ENCODE data around the gene CRYM. TPM values are rescaled to one million over a fixed set of nuclear protein-coding genes. Genes with fewer than 3 reads are reported as not detected.
A peak's percentile ranks its signal among the peaks of the same experiment; 100 is the strongest.

Gene CRYM
- total RNA-seq, 1 experiment from 2014 or later = not detected

DNA sequence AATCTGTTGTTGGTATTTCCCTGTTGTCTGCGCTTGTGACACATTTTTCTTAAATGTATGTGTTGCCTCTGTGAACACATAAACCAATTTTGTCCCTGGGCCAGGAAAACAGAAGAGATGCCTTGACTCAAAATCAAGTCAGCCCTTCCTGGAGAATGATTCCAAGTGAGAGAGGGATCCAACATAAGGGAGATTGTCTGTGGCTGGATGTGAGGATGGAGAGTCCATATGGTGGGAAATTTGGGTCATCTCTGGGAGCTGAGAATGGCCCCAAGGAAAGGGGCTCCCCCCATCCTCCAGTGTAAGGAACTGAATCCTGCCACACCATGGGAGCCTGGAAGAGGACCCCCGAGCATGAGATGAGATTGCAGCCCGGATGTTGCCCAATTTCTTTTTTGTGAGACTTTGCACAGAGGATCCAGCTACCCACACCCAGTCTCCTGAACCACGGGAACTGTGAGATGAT is 13.5 kb downstream of the CRYM start:
- no peaks in the 10 kb centered on the region for H3K27me3 ChIP-seq (replicated peaks; ENCODE audit: insufficient read depth, low read depth, low read length, poor library complexity)
- CTCF ChIA-PET = no interaction called here
- H3K4me3 ChIP-seq (ENCODE audit: low read depth, low read length, poor library complexity, severe bottlenecking) = no peak overlapping the region
- no peaks in the 10 kb centered on the region for H3K36me3 ChIP-seq (ENCODE audit: insufficient read depth, low read length, poor library complexity, severe bottlenecking)
- no peak for DNase-seq (ENCODE audit: low spot score)
- BruUV-seq (replicated peaks) = no TSS peak
- intact Hi-C loops (cut with micrococcal nuclease; ENCODE audit: unreplicated experiment) = no loop called here
- peaks cover 10% of the 10 kb centered on the region for H3K4me1 ChIP-seq (ENCODE audit: insufficient read depth, low read length, poor library complexity, severe bottlenecking)
- POLR2A ChIA-PET (ENCODE audit: low non-redundant PET) = no interaction called here
- H3K9me3 ChIP-seq (ENCODE audit: low read depth, low read length, poor library complexity, severe bottlenecking) = no peaks in the 10 kb centered on the region
- no peak overlapping the region for H3K27ac ChIP-seq (ENCODE audit: low read depth, low read length, poor library complexity, severe bottlenecking)
- TF ChIP-seq, protein P1, sequence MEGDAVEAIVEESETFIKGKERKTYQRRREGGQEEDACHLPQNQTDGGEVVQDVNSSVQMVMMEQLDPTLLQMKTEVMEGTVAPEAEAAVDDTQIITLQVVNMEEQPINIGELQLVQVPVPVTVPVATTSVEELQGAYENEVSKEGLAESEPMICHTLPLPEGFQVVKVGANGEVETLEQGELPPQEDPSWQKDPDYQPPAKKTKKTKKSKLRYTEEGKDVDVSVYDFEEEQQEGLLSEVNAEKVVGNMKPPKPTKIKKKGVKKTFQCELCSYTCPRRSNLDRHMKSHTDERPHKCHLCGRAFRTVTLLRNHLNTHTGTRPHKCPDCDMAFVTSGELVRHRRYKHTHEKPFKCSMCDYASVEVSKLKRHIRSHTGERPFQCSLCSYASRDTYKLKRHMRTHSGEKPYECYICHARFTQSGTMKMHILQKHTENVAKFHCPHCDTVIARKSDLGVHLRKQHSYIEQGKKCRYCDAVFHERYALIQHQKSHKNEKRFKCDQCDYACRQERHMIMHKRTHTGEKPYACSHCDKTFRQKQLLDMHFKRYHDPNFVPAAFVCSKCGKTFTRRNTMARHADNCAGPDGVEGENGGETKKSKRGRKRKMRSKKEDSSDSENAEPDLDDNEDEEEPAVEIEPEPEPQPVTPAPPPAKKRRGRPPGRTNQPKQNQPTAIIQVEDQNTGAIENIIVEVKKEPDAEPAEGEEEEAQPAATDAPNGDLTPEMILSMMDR (conservative IDR thresholded peaks at IDR 0.05; ENCODE audit: low read depth, low read length) = no peak
- TF ChIP-seq EZH2 (IDR thresholded peaks at IDR 0.05; ENCODE audit: borderline replicate concordance, low read depth, low read length, poor library complexity, severe bottlenecking) = no peak

GRCh38 chr16:21263640-21264570 is 14.2 kb downstream of the CRYM start:
- H3K9me3 ChIP-seq (ENCODE audit: low read depth, low read length, poor library complexity, severe bottlenecking) = no peaks in the 10 kb centered on the region
- H3K27ac ChIP-seq (ENCODE audit: low read depth, low read length, poor library complexity, severe bottlenecking) = no peak overlapping the region
- H3K4me3 ChIP-seq (ENCODE audit: low read depth, low read length, poor library complexity, severe bottlenecking) = no peak overlapping the region
- DNase-seq (ENCODE audit: low spot score) = peak; percentile 79
- ChIA-PET CTCF (interaction anchor here (1.0 kb wide), 1 partner anchor 37 kb away, joined by 3 read pairs; no protein-coding TSS in a partner anchor), POLR2A (ENCODE audit: low non-redundant PET) (interaction anchor here (0.6 kb wide), 1 partner anchor 326 kb away, joined by 20 read pairs; no protein-coding TSS in a partner anchor)
- intact Hi-C loops (cut with micrococcal nuclease; ENCODE audit: unreplicated experiment) = no loop called here
- H3K27me3 ChIP-seq (replicated peaks; ENCODE audit: insufficient read depth, low read depth, low read length, poor library complexity) = no peaks in the 10 kb centered on the region
- BruUV-seq (replicated peaks) = no TSS peak
- TF ChIP-seq, protein P1 (conservative IDR thresholded peaks at IDR 0.05; ENCODE audit: low read depth, low read length) = no peak
- TF ChIP-seq EZH2 (IDR thresholded peaks at IDR 0.05; ENCODE audit: borderline replicate concordance, low read depth, low read length, poor library complexity, severe bottlenecking) = no peak
- H3K4me1 ChIP-seq (ENCODE audit: insufficient read depth, low read length, poor library complexity, severe bottlenecking) = peaks cover 10% of the 10 kb centered on the region
- H3K36me3 ChIP-seq (ENCODE audit: insufficient read depth, low read length, poor library complexity, severe bottlenecking) = no peaks in the 10 kb centered on the region

GRCh38 chr16:21262779-21263639 is 15.1 kb downstream of the CRYM start:
- ChIA-PET POLR2A (ENCODE audit: low non-redundant PET) (interaction anchor here (0.6 kb wide), 1 partner anchor 325 kb away, joined by 20 read pairs; no protein-coding TSS in a partner anchor), CTCF (interaction anchor here (1.0 kb wide), 1 partner anchor 38 kb away, joined by 3 read pairs; no protein-coding TSS in a partner anchor)
- DNase-seq (ENCODE audit: low spot score) = no peak
- H3K36me3 ChIP-seq (ENCODE audit: insufficient read depth, low read length, poor library complexity, severe bottlenecking) = no peaks in the 10 kb centered on the region
- no peak overlapping the region for H3K4me3 ChIP-seq (ENCODE audit: low read depth, low read length, poor library complexity, severe bottlenecking)
- no peaks in the 10 kb centered on the region for H3K9me3 ChIP-seq (ENCODE audit: low read depth, low read length, poor library complexity, severe bottlenecking)
- intact Hi-C loops (cut with micrococcal nuclease; ENCODE audit: unreplicated experiment) = no loop called here
- no TSS peak for BruUV-seq (replicated peaks)
- H3K27ac ChIP-seq (ENCODE audit: low read depth, low read length, poor library complexity, severe bottlenecking) = no peak overlapping the region
- H3K4me1 ChIP-seq (ENCODE audit: insufficient read depth, low read length, poor library complexity, severe bottlenecking) = peaks cover 10% of the 10 kb centered on the region
- TF ChIP-seq EZH2 (IDR thresholded peaks at IDR 0.05; ENCODE audit: borderline replicate concordance, low read depth, low read length, poor library complexity, severe bottlenecking) = no peak
- TF ChIP-seq, protein P1 (conservative IDR thresholded peaks at IDR 0.05; ENCODE audit: low read depth, low read length) = no peak
- H3K27me3 ChIP-seq (replicated peaks; ENCODE audit: insufficient read depth, low read depth, low read length, poor library complexity) = no peaks in the 10 kb centered on the region
